Stimulated activated CD4-positive, alpha-beta T cell treated with anti-CD3 and anti-CD28 coated beads, TNF-alpha, amount 100 ng/mL, for 24 hours (primary cell): ENCODE results near the gene HERC5.
"Not testable (repeated sequence)": the region's sequence is repeated elsewhere in the genome, so short reads cannot be mapped to it uniquely, and the experiment has no call there.

Experiments used
- DNase-seq, 3 experiments: peaks; one replicate each; pipeline ENCODE4 v3.0.0-alpha.2; 2020; ENCODE audit warnings: low read depth in 3 of 3

The HERC5 gene

DNA sequence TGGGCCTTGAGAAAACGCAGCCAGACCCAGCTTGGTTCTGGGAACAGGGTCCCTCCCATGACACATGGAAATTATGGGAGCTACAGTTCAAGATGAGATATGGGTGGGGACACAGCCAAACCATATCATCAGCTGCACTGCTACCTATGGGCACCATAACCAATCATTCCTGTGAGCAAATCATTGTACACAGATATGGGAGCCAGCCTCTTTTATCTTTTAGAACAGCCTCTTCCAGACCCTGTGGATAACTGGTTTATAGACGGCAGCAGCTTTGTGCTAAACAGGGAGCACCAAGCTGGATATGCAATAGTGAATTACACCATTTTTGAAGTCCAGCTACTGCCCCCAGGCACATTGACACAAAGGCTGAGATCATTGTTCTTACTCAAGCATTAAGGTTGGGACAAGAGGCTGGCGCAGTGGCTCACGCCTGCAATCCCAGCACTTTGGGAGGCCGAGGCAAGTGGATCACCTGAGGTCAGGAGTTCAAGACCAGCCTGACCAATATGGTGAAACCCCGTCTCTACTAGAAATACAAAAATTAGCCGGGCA, 8.6 kb upstream of the HERC5 start:
- not testable (repeated sequence) for DNase-seq

GRCh38 chr4:88448889-88449288, 8.0 kb upstream of the HERC5 start:
- no peak for DNase-seq

DNA sequence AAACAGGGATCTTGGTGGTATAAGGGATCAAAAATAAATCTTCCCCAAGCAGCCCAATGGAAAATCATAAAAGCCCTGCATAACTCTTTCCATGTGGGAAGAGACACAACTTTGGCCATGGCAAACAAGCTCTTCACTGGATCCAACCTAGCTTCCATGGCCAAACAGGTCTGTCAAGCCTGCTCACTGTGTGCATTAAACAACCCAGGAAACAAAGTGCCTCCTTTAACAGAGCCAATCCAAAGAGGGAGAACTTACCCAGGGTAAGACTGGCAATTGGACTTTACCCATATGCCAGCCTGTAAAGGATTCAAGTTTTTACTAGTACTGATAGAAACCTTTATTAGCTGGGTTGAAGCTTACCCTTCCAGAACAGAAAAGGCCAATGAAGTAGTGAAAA, 7.6 kb upstream of the HERC5 start:
- no peak for DNase-seq

DNA sequence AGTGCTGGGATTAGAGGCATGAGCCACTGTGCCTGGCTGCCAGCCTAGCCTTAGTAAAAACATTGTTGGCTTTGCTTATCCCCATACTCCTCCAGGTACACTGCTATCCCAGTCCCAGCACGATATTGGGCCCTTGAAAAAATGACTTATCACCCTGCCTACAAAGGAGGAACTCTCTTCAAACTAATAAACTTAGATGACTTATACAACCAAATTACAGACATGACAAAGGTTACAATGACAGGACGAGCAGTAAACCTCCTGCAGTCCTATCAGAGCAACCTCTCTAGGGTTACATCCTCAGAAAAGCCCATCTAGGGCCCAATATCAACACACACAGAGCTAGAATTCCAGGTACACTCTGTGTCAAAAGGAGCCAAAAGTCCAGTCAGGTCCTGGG, 5.7 kb upstream of the HERC5 start:
- no peak for DNase-seq

GRCh38 chr4:88452912-88453311, 4.0 kb upstream of the HERC5 start:
- DNase-seq, result no peak

GRCh38 chr4:88457307-88458103, 586 bp downstream of the HERC5 start:
- peak; percentile 6 to 34 (median 13) for DNase-seq

DNA sequence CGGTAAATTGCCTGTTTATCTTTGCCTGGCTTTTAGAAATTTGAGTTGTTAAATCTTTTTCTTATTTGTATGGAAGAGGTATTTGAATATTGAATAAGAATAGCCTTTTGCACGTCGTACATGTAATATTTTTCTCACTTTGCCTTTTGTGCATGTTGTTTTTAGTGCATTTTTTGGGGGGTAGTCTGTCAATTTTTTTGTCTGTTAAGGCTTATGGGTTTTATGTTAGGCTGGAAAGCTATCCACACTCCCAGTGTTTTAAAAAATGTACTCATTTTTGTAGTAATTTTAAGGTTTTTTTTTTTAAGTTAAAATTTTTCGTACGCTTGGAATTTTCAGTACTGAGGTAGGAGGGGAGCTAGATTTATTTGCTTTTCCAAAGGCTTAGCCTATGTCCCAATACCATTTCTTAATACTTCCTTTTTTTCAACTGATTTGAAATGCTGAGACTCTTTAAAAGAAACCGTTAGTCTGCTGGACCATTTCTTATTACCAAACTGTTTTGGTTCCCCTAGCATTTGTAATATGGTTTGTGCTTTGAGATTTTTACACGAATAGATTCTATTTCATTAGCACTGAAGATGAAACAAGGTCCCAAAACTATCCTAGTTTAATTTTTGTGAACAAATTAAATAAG, 1.3 kb downstream of the HERC5 start:
- DNase-seq, result no peak

- no peak for DNase-seq
These were observed 8.8 kb downstream of the HERC5 start for GRCh38 chr4:88465653-88466192.

- no peak for DNase-seq
These were observed 10.5 kb downstream of the HERC5 start for GRCh38 chr4:88467392-88467791.

GRCh38 chr4:88477229-88477860, 20.4 kb downstream of the HERC5 start:
- no peak for DNase-seq

- DNase-seq, result no peak
These were observed 21.3 kb downstream of the HERC5 start for GRCh38 chr4:88478247-88478646.

DNA sequence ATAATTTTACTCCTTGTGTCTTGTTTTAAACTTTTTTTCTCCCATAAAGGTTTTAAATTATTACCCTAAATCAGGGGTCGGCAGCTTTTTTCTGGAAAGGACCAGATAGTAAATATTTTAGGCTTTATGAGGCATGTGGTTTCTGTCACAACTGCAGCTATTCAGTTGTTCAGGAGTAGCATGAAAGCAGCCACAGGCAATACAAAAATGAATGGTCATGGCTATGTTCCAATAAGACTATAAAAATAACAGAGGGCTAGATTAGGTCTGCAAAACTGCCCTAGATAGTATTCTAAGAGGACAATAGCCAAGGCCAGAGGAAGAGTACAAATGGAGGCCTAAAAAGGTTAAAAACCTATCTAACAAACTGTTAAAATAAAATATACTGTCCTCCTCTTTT, 24.6 kb downstream of the HERC5 start:
- DNase-seq, result no peak

DNA sequence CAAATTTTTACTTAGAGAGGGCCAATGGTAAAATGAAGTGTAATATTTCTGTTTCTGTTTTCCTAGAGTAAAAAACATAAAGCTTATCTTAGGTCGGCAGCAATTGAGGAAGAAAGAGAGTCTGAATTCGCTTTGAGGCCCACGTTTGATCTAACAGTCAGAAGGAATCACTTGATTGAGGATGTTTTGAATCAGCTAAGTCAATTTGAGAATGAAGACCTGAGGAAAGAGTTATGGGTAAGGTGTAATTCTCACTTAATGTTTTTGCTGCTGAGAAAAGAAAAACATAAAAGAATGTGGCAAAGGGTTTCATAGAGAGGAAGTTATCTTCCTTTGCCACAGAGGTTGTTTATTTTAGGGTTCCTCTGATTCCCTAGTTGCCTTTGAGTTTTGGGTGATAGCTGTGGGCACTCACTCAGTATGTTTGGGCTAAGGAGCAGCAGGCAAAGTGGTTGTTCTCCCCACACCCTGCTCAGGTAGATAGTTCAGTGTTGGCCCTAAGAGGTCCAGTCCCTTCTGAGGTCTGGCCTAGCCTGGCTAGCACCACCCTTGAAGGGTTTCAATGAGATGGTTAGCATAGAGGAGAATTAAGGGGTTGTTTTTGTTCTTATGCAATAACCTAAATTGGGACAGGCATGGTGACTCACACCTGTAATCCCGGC, 32.3 kb downstream of the HERC5 start:
- DNase-seq, result no peak

GRCh38 chr4:88497859-88498409, 41.0 kb downstream of the HERC5 start:
- DNase-seq, result no peak

- no peak for DNase-seq
These were observed 46.4 kb downstream of the HERC5 start for GRCh38 chr4:88503344-88503743.

DNA sequence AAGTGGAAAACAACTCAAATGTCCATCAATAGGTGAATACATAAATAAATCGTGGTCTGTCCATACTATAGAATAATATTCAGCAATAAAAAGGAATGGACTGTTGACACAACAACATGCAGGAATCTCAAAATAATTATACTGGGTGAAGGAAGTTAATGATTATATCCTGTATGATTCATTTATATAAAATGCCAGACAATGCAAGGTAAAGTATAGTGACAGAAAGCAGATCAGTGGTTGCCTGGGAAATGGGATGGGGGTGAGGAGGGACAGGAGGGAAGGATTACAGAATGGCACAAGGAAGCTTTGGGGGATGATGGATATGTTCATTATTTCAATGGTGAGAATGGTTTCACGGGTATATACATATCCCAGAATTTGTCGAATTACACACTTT, 54.3 kb downstream of the HERC5 start:
- no peak for DNase-seq

DNA sequence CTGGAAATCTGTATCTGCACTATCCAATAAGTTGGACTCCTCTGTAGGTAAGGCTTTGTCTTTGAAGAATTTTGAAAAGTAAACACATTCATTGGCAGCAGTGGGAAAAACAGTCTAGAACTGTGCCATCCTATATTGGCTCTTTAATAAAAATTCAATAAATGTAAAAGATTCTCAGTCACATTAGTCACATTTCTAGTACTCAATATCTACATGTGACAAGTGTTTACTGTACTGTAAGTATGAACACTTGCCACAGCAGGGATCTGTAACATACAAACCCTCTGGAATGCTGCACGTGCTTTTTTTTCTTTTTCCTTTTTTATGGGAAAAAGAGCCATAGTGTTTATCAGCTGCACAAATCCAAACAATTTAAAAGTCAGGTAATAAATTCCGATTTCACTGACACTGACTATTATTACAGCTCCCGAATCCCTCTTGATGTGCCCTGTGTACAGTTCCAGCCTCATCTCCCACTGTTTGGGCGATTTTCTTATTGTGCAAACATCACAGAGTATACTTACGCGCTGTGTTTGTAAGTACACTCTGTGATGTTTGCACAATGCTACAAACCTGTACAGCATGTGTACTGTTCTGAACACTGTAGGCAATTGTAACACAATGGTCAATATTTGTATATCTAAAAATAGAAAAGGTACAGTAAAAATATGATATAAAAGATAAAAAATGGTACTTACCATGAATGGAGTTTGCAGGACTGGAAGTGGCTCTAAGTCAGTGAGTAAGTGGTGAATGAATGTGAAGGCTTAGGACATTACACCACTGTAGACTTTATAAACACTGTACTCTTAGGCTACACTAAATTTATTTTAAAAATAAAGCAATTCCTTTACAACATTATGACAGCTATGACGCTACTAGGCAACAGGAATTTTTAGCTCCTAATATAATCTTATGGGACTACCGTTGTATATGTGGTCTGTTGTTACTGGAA, 57.9 kb downstream of the HERC5 start:
- DNase-seq, result no peak

DNA sequence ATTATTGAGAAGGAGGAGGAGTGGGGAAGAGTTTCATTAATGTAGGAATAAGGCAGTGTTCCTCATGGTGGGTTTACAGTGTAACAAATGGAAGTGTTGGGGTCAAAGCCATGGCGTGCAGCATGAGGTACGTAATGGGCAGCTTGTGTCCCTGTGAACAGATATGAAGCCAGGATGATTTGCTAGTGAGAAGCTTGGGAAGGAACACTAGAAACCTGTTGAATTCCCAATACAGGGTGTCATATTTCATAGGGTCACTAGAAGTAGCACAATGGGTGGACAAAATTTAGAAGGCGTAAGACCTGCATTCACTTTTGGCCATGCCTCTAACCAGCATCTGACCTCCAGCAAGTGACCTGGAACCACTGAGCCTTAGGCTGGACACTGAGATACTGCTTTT, 59.8 kb downstream of the HERC5 start:
- no peak for DNase-seq

GRCh38 chr4:88517825-88518224, 60.9 kb downstream of the HERC5 start:
- no peak for DNase-seq

DNA sequence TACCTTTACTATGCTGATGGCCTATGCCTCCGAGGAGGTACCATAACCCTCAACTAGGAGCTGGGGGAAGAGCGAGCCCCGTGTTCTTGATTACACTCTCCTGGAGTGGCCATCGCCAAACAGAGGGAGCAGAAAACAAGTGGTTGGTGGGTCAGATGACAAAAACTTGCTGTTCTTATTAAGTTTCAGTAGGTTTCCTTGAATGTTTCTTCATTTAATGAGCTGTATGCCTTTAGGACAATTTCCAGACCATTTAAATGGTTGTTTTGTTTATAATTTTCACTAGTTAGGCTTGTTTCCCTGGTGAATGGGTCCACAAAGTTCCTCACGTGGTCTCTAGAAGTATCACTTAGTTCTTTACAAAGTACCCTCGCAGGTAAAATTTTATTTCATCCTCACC, 62.0 kb downstream of the HERC5 start:
- DNase-seq, result no peak
